Activated CD8-positive, alpha-beta T cell treated with anti-CD3 and anti-CD28 coated beads for 36 hours (primary cell): ENCODE results near the gene COL6A3. TPM values are rescaled to one million over a fixed set of nuclear protein-coding genes. Genes with fewer than 3 reads are reported as not detected.

Source experiments
- ATAC-seq: fragments of 200-7000 bp; cut with Tn5 transposase; one replicate; pipeline ENCODE4 v1.10.0; 2021; ENCODE audit warnings: mild to moderate bottlenecking, moderate library complexity
- CTCF ChIA-PET: fragments of 350-600 bp; sonication (Branson Sonifier 250); formaldehyde crosslinking; loops from one replicate; lab custom pipeline; 2021; ENCODE audit warnings: antibody characterized with exemption; lab: Charles Lee
- POLR2A ChIA-PET: fragments of 350-600 bp; sonication (Branson Sonifier 250); formaldehyde crosslinking; loops from one replicate; lab custom pipeline; 2021; ENCODE audit warnings: antibody characterized with exemption; lab: Charles Lee
- DNase-seq: peaks from one replicate; pipeline ENCODE4 v3.0.0-alpha.2; 2020
- H3K27ac Mint-ChIP-seq: one replicate; pipeline ENCODE4 v1.8.0; 2021; ENCODE audit warnings: mild to moderate bottlenecking, mixed read lengths
- H3K27me3 Mint-ChIP-seq: one replicate; pipeline ENCODE4 v1.8.0; 2021; ENCODE audit warnings: mixed read lengths
- H3K36me3 Mint-ChIP-seq: one replicate; pipeline ENCODE4 v1.8.0; 2021; ENCODE audit warnings: low read depth, mixed read lengths
- H3K4me1 Mint-ChIP-seq: one replicate; pipeline ENCODE4 v1.8.0; 2021; ENCODE audit warnings: low read depth, mixed read lengths
- H3K4me3 Mint-ChIP-seq: one replicate; pipeline ENCODE4 v1.8.0; 2021; ENCODE audit warnings: mild to moderate bottlenecking, moderate library complexity, mixed read lengths
- H3K9me3 Mint-ChIP-seq: one replicate; pipeline ENCODE4 v1.8.0; 2021; ENCODE audit warnings: mixed read lengths
- intact Hi-C: fragments of 100-400 bp; cut with micrococcal nuclease; formaldehyde crosslinking; loops from one replicate; pipeline ENCODE4 v1.10.0; 2022
- total RNA-seq, 2 experiments: library from RNA; stranded (reverse); gene quantifications; one replicate each; pipeline ENCODE4 v1.2.3, GENCODE V29; 2021
- TF ChIP-seq, protein P1 (sequence below): fragments of 200-600 bp; IDR thresholded peaks from one replicate; pipeline ENCODE4 v1.8.0; 2022; ENCODE audit warnings: antibody characterized with exemption, mild to moderate bottlenecking

COL6A3 gene
- total RNA-seq, 2 experiments from 2014 or later, result 4.0 to 4.1 TPM

GRCh38 chr2:237404413-237404812 is 9.6 kb downstream of the COL6A3 start:
- POLR2A ChIA-PET, result no interaction called here
- no peak overlapping the region for H3K27ac Mint-ChIP-seq
- H3K27me3 Mint-ChIP-seq, result no peaks in the 10 kb centered on the region
- TF ChIP-seq, protein P1, sequence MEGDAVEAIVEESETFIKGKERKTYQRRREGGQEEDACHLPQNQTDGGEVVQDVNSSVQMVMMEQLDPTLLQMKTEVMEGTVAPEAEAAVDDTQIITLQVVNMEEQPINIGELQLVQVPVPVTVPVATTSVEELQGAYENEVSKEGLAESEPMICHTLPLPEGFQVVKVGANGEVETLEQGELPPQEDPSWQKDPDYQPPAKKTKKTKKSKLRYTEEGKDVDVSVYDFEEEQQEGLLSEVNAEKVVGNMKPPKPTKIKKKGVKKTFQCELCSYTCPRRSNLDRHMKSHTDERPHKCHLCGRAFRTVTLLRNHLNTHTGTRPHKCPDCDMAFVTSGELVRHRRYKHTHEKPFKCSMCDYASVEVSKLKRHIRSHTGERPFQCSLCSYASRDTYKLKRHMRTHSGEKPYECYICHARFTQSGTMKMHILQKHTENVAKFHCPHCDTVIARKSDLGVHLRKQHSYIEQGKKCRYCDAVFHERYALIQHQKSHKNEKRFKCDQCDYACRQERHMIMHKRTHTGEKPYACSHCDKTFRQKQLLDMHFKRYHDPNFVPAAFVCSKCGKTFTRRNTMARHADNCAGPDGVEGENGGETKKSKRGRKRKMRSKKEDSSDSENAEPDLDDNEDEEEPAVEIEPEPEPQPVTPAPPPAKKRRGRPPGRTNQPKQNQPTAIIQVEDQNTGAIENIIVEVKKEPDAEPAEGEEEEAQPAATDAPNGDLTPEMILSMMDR, result no peak
- no peaks in the 10 kb centered on the region for H3K9me3 Mint-ChIP-seq
- no peak overlapping the region for H3K4me3 Mint-ChIP-seq
- H3K36me3 Mint-ChIP-seq, result no peaks in the 10 kb centered on the region
- CTCF ChIA-PET, result interaction anchor here (1.1 to 1.4 kb wide), 2 partner anchors 39 to 108 kb away, joined by 3 to 4 read pairs; no protein-coding TSS in a partner anchor
- no peak for DNase-seq
- intact Hi-C loops, result no loop called here
- H3K4me1 Mint-ChIP-seq, result no peaks in the 10 kb centered on the region
- ATAC-seq, result no peak

- TF ChIP-seq, protein P1, result no peak
- Mint-ChIP-seq H3K4me3 (no peak overlapping the region), H3K9me3 (no peaks in the 10 kb centered on the region), H3K36me3 (no peaks in the 10 kb centered on the region), H3K4me1 (no peaks in the 10 kb centered on the region), H3K27me3 (no peaks in the 10 kb centered on the region), H3K27ac (no peak overlapping the region)
- DNase-seq (no peak), ATAC-seq (no peak)
- ChIA-PET CTCF (interaction anchor here (0.9 to 2.4 kb wide), 7 partner anchors 10 to 169 kb away, joined by 3 to 17 read pairs (median 4); no protein-coding TSS in a partner anchor), POLR2A (no interaction called here)
- intact Hi-C loops, result no loop called here
Measured at GRCh38 chr2:237403024-237403882, 10.7 kb downstream of the COL6A3 start.

DNA sequence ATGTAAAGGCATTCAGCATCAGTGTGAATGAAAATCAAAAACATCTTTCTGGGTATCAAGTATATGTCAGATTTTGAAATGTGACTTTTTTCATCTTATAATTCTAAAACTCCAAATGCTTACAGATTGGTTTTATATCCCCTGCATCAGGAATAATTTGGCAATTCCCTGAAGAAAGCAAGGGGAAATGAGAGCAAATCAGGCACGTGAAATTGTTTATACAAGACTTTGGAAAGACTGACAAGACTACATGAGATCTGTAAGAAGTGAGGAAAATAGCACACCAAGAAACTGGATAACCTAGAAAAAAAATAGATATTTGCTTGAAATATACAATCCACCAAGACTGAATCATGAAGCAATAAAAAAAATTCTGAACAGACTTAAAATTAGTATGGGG is 13.8 kb downstream of the COL6A3 start:
- no peak overlapping the region for H3K4me3 Mint-ChIP-seq
- no peaks in the 10 kb centered on the region for H3K9me3 Mint-ChIP-seq
- intact Hi-C loops, result no loop called here
- no peaks in the 10 kb centered on the region for H3K36me3 Mint-ChIP-seq
- TF ChIP-seq, protein P1, result no peak
- no peak overlapping the region for H3K27ac Mint-ChIP-seq
- DNase-seq (no peak), ATAC-seq (no peak)
- no peaks in the 10 kb centered on the region for H3K4me1 Mint-ChIP-seq
- POLR2A ChIA-PET, result no interaction called here
- H3K27me3 Mint-ChIP-seq, result no peaks in the 10 kb centered on the region
- CTCF ChIA-PET, result no interaction called here

DNA sequence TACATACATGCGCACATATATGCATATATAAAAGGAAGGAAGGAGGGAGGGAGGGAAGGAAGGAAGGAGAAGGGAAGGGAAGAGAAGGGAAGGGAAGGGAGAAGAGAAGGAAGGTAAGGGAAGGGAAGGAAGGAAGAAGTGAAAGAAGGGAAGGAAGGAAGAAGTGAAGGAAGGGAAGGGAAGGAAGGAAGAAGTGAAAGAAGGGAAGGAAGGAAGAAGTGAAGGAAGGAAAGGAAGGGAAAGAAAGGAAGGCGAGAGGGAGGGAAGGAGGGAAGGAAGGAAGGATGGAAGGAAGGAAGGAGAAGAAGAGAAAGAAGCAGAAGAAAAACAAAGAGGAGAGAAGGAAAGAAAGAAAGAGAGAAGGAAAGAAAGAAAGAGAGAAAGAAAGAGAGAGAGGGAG is 16.9 kb downstream of the COL6A3 start:
- H3K36me3 Mint-ChIP-seq, result no peaks in the 10 kb centered on the region
- ChIA-PET CTCF (interaction anchor here (1.1 to 2.4 kb wide), 2 partner anchors 78 to 116 kb away, joined by 4 to 6 read pairs; no protein-coding TSS in a partner anchor), POLR2A (no interaction called here)
- H3K9me3 Mint-ChIP-seq, result no peaks in the 10 kb centered on the region
- ATAC-seq, result no peak
- no peaks in the 10 kb centered on the region for H3K4me1 Mint-ChIP-seq
- H3K27me3 Mint-ChIP-seq, result no peaks in the 10 kb centered on the region
- intact Hi-C loops, result no loop called here
- H3K4me3 Mint-ChIP-seq, result no peak overlapping the region
- TF ChIP-seq, protein P1, result no peak
- DNase-seq, result no peak
- no peak overlapping the region for H3K27ac Mint-ChIP-seq

- no peak for DNase-seq
- H3K4me1 Mint-ChIP-seq, result no peaks in the 10 kb centered on the region
- ChIA-PET CTCF (interaction anchor here (1.3 kb wide), 1 partner anchor 81 kb away, joined by 3 read pairs; no protein-coding TSS in a partner anchor), POLR2A (no interaction called here)
- no peaks in the 10 kb centered on the region for H3K27me3 Mint-ChIP-seq
- no peak overlapping the region for H3K27ac Mint-ChIP-seq
- H3K36me3 Mint-ChIP-seq, result no peaks in the 10 kb centered on the region
- TF ChIP-seq, protein P1, result no peak
- H3K9me3 Mint-ChIP-seq, result no peaks in the 10 kb centered on the region
- no peak for ATAC-seq
- intact Hi-C loops, result no loop called here
- H3K4me3 Mint-ChIP-seq, result no peak overlapping the region
Measured at GRCh38 chr2:237393523-237393922, 20.4 kb downstream of the COL6A3 start.
